HG02973 (cell line): ENCODE data around the gene PELO.

Experiments
- ATAC-seq: cut with Tn5 transposase; IDR thresholded peaks from one replicate; pipeline ENCODE4 v1.9.1; 2021; ENCODE audit warnings: moderate library complexity; ENCODE audit not compliant: unreplicated experiment

The PELO gene

GRCh38 chr5:52827815-52828214 is 40.1 kb downstream of the PELO start:
- no peak for ATAC-seq

- ATAC-seq, result no peak
Measured at GRCh38 chr5:52829664-52830063, 41.9 kb downstream of the PELO start.

- no peak for ATAC-seq
Measured at GRCh38 chr5:52830650-52831049, 42.9 kb downstream of the PELO start.

GRCh38 chr5:52831786-52832511 is 44.2 kb downstream of the PELO start:
- no peak for ATAC-seq

GRCh38 chr5:52834320-52834719 is 46.6 kb downstream of the PELO start:
- ATAC-seq, result no peak

GRCh38 chr5:52837068-52837467 is 49.4 kb downstream of the PELO start:
- ATAC-seq, result no peak
